Hypothalamus (tissue), 51 donors: ENCODE data around the gene SIPA1L3.
A peak's percentile ranks its signal among the peaks of the same experiment; 100 is the strongest.
"Not testable (repeated sequence)": the region's sequence is repeated elsewhere in the genome, so short reads cannot be mapped to it uniquely, and the experiment has no call there.

ENCODE experiments used
- DNase-seq, 51 donors: peaks; one replicate each; lab custom pipeline; 2025; lab: John Stamatoyannopoulos, UW

SIPA1L3 gene

GRCh38 chr19:37906869-37907734 lies at the start of gene SIPA1L3:
TSS of gene SIPA1L3 (plus strand) at chr19:37907208. CDS start at chr19:38081566, 174,358 bp downstream.
- DNase-seq = peak; percentile 39 to 98 (median 92)

GRCh38 chr19:37864501-37864900 lies 42.5 kb upstream of the SIPA1L3 start:
- DNase-seq = no peak

- not testable (repeated sequence) for DNase-seq
Observed at GRCh38 chr19:37865930-37866329, 41.1 kb upstream of the SIPA1L3 start.

GRCh38 chr19:37867831-37868230 lies 39.2 kb upstream of the SIPA1L3 start:
- DNase-seq = no peak

GRCh38 chr19:37869766-37870340 lies 37.2 kb upstream of the SIPA1L3 start:
- no peak for DNase-seq

GRCh38 chr19:37872383-37872782 lies 34.6 kb upstream of the SIPA1L3 start:
- DNase-seq = no peak

- DNase-seq = no peak
Observed at GRCh38 chr19:37874784-37875183, 32.2 kb upstream of the SIPA1L3 start.

GRCh38 chr19:37876032-37876431 lies 31.0 kb upstream of the SIPA1L3 start:
- no peak for DNase-seq

GRCh38 chr19:37877147-37877546 lies 29.9 kb upstream of the SIPA1L3 start:
- no peak for DNase-seq

GRCh38 chr19:37885392-37885791 lies 21.6 kb upstream of the SIPA1L3 start:
- no peak for DNase-seq

- no peak for DNase-seq
Observed at GRCh38 chr19:37886571-37886970, 20.4 kb upstream of the SIPA1L3 start.

GRCh38 chr19:37893845-37894575 lies 13.0 kb upstream of the SIPA1L3 start:
- DNase-seq = no peak

- DNase-seq = no peak
Observed at GRCh38 chr19:37896180-37896579, 10.8 kb upstream of the SIPA1L3 start.

- DNase-seq = no peak
Observed at GRCh38 chr19:37899453-37899852, 7.6 kb upstream of the SIPA1L3 start.

- no peak for DNase-seq
Observed at GRCh38 chr19:37899966-37900365, 7.0 kb upstream of the SIPA1L3 start.

- DNase-seq = peak in 50 of 51 donors; percentile 1 to 87 (median 54)
Observed at GRCh38 chr19:37902668-37903067, 4.3 kb upstream of the SIPA1L3 start.

GRCh38 chr19:37903096-37903495 lies 3.9 kb upstream of the SIPA1L3 start:
- DNase-seq = no peak

- DNase-seq = peak in 22 of 51 donors; percentile 8 to 67 (median 43)
Observed at GRCh38 chr19:37905946-37906868, 801 bp upstream of the SIPA1L3 start, which contains the start of gene WDR87. TSS of gene WDR87 (minus strand) at chr19:37906594. CDS start at chr19:37898239, 8,355 bp downstream.

- no peak for DNase-seq
Observed at GRCh38 chr19:37907735-37908455, 887 bp downstream of the SIPA1L3 start.
